Upper lobe of left lung (tissue), 6 donors: ENCODE measurements around the gene MARCHF9. TPM values are rescaled to one million over a fixed set of nuclear protein-coding genes. Genes with fewer than 3 reads are reported as not detected.

Experiments
- ATAC-seq, 2 donors: fragments of 200-7000 bp; cut with Tn5 transposase; one replicate each; pipeline ENCODE4 v1.9.1; 2022; ENCODE audit warnings: mild to moderate bottlenecking in 2 of 2, moderate library complexity in 2 of 2; ENCODE audit not compliant: low FRiP score in 2 of 2
- DNase-seq, 2 donors: peaks; one replicate each; pipeline ENCODE4 v3.0.0-alpha.2; 2019 to 2020
- H3K27ac ChIP-seq, 4 donors: fragments of 200-600 bp; sonication (generic); one replicate each; pipeline ENCODE4 v1.5.1; 2016 to 2019
- H3K27me3 ChIP-seq, 4 donors: fragments of 200-600 bp; sonication (generic); one replicate each; pipeline ENCODE4 v1.5.1; 2017 to 2019
- H3K36me3 ChIP-seq, 4 donors: fragments of 200-600 bp; sonication (generic); one replicate each; pipeline ENCODE4 v1.5.1; 2016 to 2019
- H3K4me1 ChIP-seq, 4 donors: fragments of 200-600 bp; sonication (generic); one replicate each; pipeline ENCODE4 v1.5.1; 2018 to 2019
- H3K4me3 ChIP-seq, 4 donors: fragments of 200-600 bp; sonication (generic); one replicate each; pipeline ENCODE4 v1.5.1; 2017 to 2019; ENCODE audit warnings: mild to moderate bottlenecking in 2 of 4, moderate library complexity in 1 of 4
- H3K9me3 ChIP-seq, 4 donors: fragments of 200-600 bp; sonication (generic); one replicate each; pipeline ENCODE4 v1.5.1; 2018 to 2019
- EP300 ChIP-seq, 4 donors: sonication (generic); formaldehyde crosslinking; IDR thresholded peaks; one replicate each; pipeline ENCODE4 v1.5.1; 2017; ENCODE audit warnings: antibody characterized with exemption in 4 of 4, control low read depth in 2 of 4
- POLR2A ChIP-seq, 4 donors: fragments of 450-650 bp; IDR thresholded peaks; one replicate each; pipeline ENCODE4 v1.5.1; 2016 to 2017; ENCODE audit warnings: antibody characterized with exemption in 4 of 4, mild to moderate bottlenecking in 2 of 4
- POLR2AphosphoS5 ChIP-seq, 2 donors: sonication (generic); formaldehyde crosslinking; IDR thresholded peaks; one replicate each; pipeline ENCODE4 v1.5.1; 2017; ENCODE audit warnings: antibody characterized with exemption in 2 of 2
- whole genome bisulfite sequencing, 2 donors: methylation state at CpG; one replicate each; pipeline ENCODE4 v1.1.5; 2017 to 2018; 5-methylcytosine and 5-hydroxymethylcytosine counted together
- total RNA-seq, 6 donors: library from RNA; depleted of rRNA in 4 of 6; stranded (reverse); fragments of >200 nt in 4 of 6; gene quantifications; one replicate each; pipeline versions ENCODE4 v1.1.0 to v1.2.1, GENCODE V29; 2016 to 2021
- TF ChIP-seq, protein P1 (sequence below), 6 experiments: fragments of 450-650 bp in 4 of 6; fragments of 200-600 bp in 2 of 6; sonication (generic) in 2 of 6; IDR thresholded peaks; one replicate each; pipeline ENCODE4 v1.5.1; 2016 to 2019; ENCODE audit warnings: antibody characterized with exemption in 6 of 6
- donor health status: DM: no; HTN: no; CAD: no; lungs with moderate emphysema.
- donor health status: DM: no; HTN: yes; CAD: no; lungs with severe emphysema.

Gene MARCHF9
- total RNA-seq, 6 donors from 2014 or later = 15.4 to 36.7 (median 21.3) TPM

DNA sequence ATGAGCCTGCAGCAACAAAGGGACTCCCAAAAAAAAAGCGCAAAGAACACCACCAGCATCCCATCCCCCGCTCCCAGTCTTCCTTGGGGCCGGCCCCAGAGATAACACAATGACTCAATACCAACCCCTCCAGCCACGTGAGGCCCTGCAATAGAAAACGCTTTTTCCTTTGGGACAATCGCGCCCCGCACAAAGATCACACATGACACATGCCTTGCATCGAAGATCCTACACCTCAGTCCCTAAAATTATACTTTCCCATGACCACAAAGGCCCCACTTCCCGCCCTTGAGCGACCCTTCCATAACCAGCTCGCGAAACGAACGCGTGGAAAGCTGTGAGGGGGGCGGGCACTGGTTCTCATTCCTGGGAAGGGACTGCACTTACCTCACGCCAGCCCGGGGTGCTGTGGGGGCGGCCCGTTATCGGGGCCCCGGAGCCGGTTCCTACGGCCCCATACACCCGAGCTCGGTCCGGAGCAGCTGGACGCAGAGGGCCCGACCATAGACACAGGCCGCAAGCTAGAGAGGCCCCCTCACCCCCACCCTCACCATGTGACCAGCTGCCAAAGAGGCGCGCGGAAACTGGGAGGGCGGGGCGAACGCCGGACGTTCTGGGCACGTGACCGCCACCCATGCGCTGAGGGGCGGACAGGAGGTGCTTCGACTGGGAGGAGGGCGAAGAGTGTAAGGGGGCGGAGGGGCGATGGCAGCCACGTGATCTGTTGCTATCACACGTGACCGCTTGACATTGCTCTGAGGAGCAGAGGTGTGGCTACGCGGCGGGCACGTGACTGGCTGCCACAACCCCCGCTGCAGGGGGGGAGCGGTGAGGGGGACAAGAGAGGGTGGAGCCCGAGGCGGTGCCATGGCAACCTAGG lies 2.9 kb upstream of the MARCHF9 start, which contains the start of gene CDK4:
Gene CDK4, minus strand, starts transcription at position 523 of the 880 bp plus-strand sequence. CDS start 593 bp downstream, outside the sequence.
- DNase-seq (peak; percentile 99 to 100), ATAC-seq (peak; percentile 95)
- Histone ChIP-seq H3K4me1 (peaks cover 22 to 53% (median 47%) of the 10 kb centered on the region in 4 donors), H3K36me3 (peaks cover 9 to 35% (median 28%) of the 10 kb centered on the region in 4 donors), H3K27me3 (no peaks in the 10 kb centered on the region), H3K9me3 (no peaks in the 10 kb centered on the region), H3K4me3 (peak within 1 kb of the TSS; percentile 4 to 82 (median 70)), H3K27ac (peak within 1 kb of the TSS; percentile 80 to 94 (median 88))
- WGBS, 2 donors = 0 to 1% methylated on average over 15 to 55 of the region's 58 CpGs
- TF ChIP-seq POLR2A (IDR thresholded peaks at IDR 0.05) (peak in 3 of 4 donors; percentile 37 to 84 (median 75)), POLR2AphosphoS5 (IDR thresholded peaks at IDR 0.05) (peak; percentile 90 to 92), EP300 (IDR thresholded peaks at IDR 0.05) (peak in 1 of 4 donors; percentile 95)
- TF ChIP-seq, protein P1, sequence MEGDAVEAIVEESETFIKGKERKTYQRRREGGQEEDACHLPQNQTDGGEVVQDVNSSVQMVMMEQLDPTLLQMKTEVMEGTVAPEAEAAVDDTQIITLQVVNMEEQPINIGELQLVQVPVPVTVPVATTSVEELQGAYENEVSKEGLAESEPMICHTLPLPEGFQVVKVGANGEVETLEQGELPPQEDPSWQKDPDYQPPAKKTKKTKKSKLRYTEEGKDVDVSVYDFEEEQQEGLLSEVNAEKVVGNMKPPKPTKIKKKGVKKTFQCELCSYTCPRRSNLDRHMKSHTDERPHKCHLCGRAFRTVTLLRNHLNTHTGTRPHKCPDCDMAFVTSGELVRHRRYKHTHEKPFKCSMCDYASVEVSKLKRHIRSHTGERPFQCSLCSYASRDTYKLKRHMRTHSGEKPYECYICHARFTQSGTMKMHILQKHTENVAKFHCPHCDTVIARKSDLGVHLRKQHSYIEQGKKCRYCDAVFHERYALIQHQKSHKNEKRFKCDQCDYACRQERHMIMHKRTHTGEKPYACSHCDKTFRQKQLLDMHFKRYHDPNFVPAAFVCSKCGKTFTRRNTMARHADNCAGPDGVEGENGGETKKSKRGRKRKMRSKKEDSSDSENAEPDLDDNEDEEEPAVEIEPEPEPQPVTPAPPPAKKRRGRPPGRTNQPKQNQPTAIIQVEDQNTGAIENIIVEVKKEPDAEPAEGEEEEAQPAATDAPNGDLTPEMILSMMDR (IDR thresholded peaks at IDR 0.05) = peak in 3 of 6 experiments; percentile 4 to 44 (median 25)

DNA sequence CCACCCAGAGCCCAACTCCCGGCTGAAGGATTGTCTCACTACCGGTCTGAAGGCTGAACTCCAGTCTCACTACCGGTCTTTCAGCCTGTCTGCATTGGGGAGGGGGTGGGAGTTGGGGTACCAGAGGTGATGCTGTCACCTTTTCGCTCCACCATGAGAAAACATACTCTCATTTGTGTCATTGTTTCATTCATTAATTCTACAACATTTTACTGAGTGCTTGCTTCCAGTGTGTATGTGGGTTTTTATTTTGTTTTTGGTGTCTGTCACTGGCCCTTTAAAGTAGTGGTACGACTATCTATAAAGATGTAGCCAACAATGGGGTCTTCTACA lies 2.3 kb upstream of the MARCHF9 start:
- TF ChIP-seq POLR2AphosphoS5 (IDR thresholded peaks at IDR 0.05) = no peak
- peak in 1 of 4 donors; percentile 10 for TF ChIP-seq POLR2A (IDR thresholded peaks at IDR 0.05)
- TF ChIP-seq, protein P1 (IDR thresholded peaks at IDR 0.05) = peak in 1 of 6 experiments; percentile 10
- no peaks in the 10 kb centered on the region for H3K9me3 ChIP-seq
- H3K27ac ChIP-seq = peak overlapping the region; percentile 30 to 94 (median 78)
- H3K4me3 ChIP-seq = peak overlapping the region in 3 of 4 donors; percentile 69 to 82 (median 71)
- peaks cover 22 to 56% (median 48%) of the 10 kb centered on the region in 4 donors for H3K4me1 ChIP-seq
- peaks cover 6 to 29% (median 23%) of the 10 kb centered on the region in 4 donors for H3K36me3 ChIP-seq
- DNase-seq = no peak
- WGBS, 2 donors = 0 to 5% methylated on average over 5 of the region's 5 CpGs
- no peaks in the 10 kb centered on the region for H3K27me3 ChIP-seq
- no peak for ATAC-seq

GRCh38 chr12:57753756-57754337 lies 1.1 kb upstream of the MARCHF9 start:
- Histone ChIP-seq H3K4me1 (peaks cover 22 to 56% (median 48%) of the 10 kb centered on the region in 4 donors), H3K9me3 (no peaks in the 10 kb centered on the region), H3K27ac (peak overlapping the region in 2 of 4 donors; percentile 81 to 91), H3K36me3 (peaks cover 0 to 28% (median 21%) of the 10 kb centered on the region in 4 donors), H3K4me3 (no peak overlapping the region), H3K27me3 (no peaks in the 10 kb centered on the region)
- no peak for TF ChIP-seq POLR2AphosphoS5 (IDR thresholded peaks at IDR 0.05)
- TF ChIP-seq, protein P1 (IDR thresholded peaks at IDR 0.05) = no peak
- TF ChIP-seq EP300 (IDR thresholded peaks at IDR 0.05) = no peak
- TF ChIP-seq POLR2A (IDR thresholded peaks at IDR 0.05) = no peak
- DNase-seq (no peak), ATAC-seq (no peak)
- 22 to 26% methylated on average over 1 of the region's 1 CpG for WGBS, 2 donors

GRCh38 chr12:57755194-57755453 lies 221 bp downstream of the MARCHF9 start:
- WGBS, 2 donors = 0% methylated on average over 3 of the region's 34 CpGs; no CpG with 5 or more reads in 1 of the 2 donors
- ATAC-seq = no peak
- no peak for DNase-seq

More at GRCh38 chr12:57755194-57755453, 221 bp downstream of the MARCHF9 start:
- peaks cover 0 to 20% (median 15%) of the 10 kb centered on the region in 4 donors for H3K36me3 ChIP-seq
- no peaks in the 10 kb centered on the region for H3K9me3 ChIP-seq
- no peak for TF ChIP-seq POLR2AphosphoS5 (IDR thresholded peaks at IDR 0.05)
- no peak for TF ChIP-seq EP300 (IDR thresholded peaks at IDR 0.05)
- TF ChIP-seq POLR2A (IDR thresholded peaks at IDR 0.05) = no peak
- TF ChIP-seq, protein P1 (IDR thresholded peaks at IDR 0.05) = no peak
- H3K4me1 ChIP-seq = peaks cover 22 to 56% (median 48%) of the 10 kb centered on the region in 4 donors
- H3K27me3 ChIP-seq = no peaks in the 10 kb centered on the region
- peak overlapping the region; percentile 81 to 91 (median 82) for H3K27ac ChIP-seq
- peak overlapping the region; percentile 53 to 90 (median 86) for H3K4me3 ChIP-seq
